SK-N-SH (cell line): ENCODE measurements around the gene C11orf86. TPM values are rescaled to one million over a fixed set of nuclear protein-coding genes. Genes with fewer than 3 reads are reported as not detected.

ENCODE experiments used
- CTCF ChIA-PET: fragments of 300-600, 350-600 bp; formaldehyde crosslinking; extraction: SDS; loops from one replicate; lab custom pipeline; 2021; lab: Yijun Ruan, JAX
- POLR2A ChIA-PET: fragments of 350-600 bp; sonication (Branson Sonifier 250); formaldehyde crosslinking; extraction: SDS; loops from one replicate; lab custom pipeline; 2020; ENCODE audit warnings: antibody characterized with exemption, inconsistent platforms; lab: Yijun Ruan, JAX
- DNase-seq: peaks from one replicate; pipeline ENCODE4 v3.0.0; 2012
- H2AFZ ChIP-seq: fragments of 200-600 bp; sonication (generic); 2 replicates; pipeline ENCODE4 v1.8.1; 2016; ENCODE audit warnings: antibody characterized with exemption, mild to moderate bottlenecking, low read depth
- H3F3A ChIP-seq: fragments of 200-600 bp; sonication (generic); replicated peaks from 2 replicates; pipeline ENCODE3; 2016; ENCODE audit warnings: antibody characterized with exemption, mild to moderate bottlenecking; ENCODE audit not compliant: insufficient read depth
- H3K27ac ChIP-seq, 2 experiments: fragments of 200-500 bp in 1 of 2; fragments of 200-600 bp in 1 of 2; sonication (Bioruptor generic) in 1 of 2; sonication (generic), shearing (Covaris generic) in 1 of 2; 2 replicates each; pipeline versions ENCODE4 v1.5.1 to v1.6.1; 2014 to 2016; ENCODE audit warnings: low read depth in 2 of 2, inconsistent platforms in 1 of 2, low read length in 1 of 2, mild to moderate bottlenecking in 1 of 2, mixed read lengths in 1 of 2
- H3K27me3 ChIP-seq: fragments of 200-600 bp; sonication (generic), shearing (Covaris generic); 2 replicates; pipeline ENCODE4 v1.6.1; 2016; ENCODE audit warnings: mixed run types; ENCODE audit not compliant: insufficient read depth
- H3K36me3 ChIP-seq, 2 experiments: fragments of 200-500 bp in 1 of 2; fragments of 200-600 bp in 1 of 2; sonication (Bioruptor generic) in 1 of 2; sonication (generic) in 1 of 2; replicated peaks in 1 of 2; 2 replicates each; pipeline versions ENCODE3 to v1.5.1; 2014 to 2016; ENCODE audit warnings: low read length in 1 of 2, mild to moderate bottlenecking in 1 of 2; ENCODE audit not compliant: insufficient read depth in 2 of 2, control insufficient read depth in 1 of 2
- H3K4me1 ChIP-seq, 2 experiments: fragments of 200-500 bp in 1 of 2; fragments of 200-600 bp in 1 of 2; sonication (Bioruptor generic) in 1 of 2; sonication (generic), shearing (Covaris generic) in 1 of 2; 2 replicates each; pipeline versions ENCODE4 v1.5.1 to v1.6.1; 2014 to 2016; ENCODE audit warnings: low read depth in 1 of 2, low read length in 1 of 2, mixed run types in 1 of 2; ENCODE audit not compliant: insufficient read depth in 2 of 2, control insufficient read depth in 1 of 2
- H3K4me2 ChIP-seq: fragments of 200-600 bp; sonication (generic), shearing (Covaris generic); 2 replicates; pipeline ENCODE4 v1.6.1; 2017; ENCODE audit warnings: mixed run types
- H3K4me3 ChIP-seq, 2 experiments: fragments of 200-500 bp in 1 of 2; fragments of 200-600 bp in 1 of 2; sonication (Bioruptor generic) in 1 of 2; sonication (generic), shearing (Covaris generic) in 1 of 2; 2 replicates each; pipeline versions ENCODE4 v1.5.1 to v1.8.1; 2014 to 2016; ENCODE audit warnings: low read depth in 2 of 2, inconsistent platforms in 1 of 2, low read length in 1 of 2, mild to moderate bottlenecking in 1 of 2, mixed read lengths in 1 of 2, moderate library complexity in 1 of 2
- H3K79me2 ChIP-seq: fragments of 200-600 bp; sonication (generic); 2 replicates; pipeline ENCODE4 v1.8.1; 2017; ENCODE audit warnings: mild to moderate bottlenecking; ENCODE audit not compliant: insufficient read depth
- H3K9ac ChIP-seq: fragments of 200-600 bp; sonication (generic); 2 replicates; pipeline ENCODE4 v1.6.1; 2017; ENCODE audit warnings: mixed run types
- H3K9me2 ChIP-seq: fragments of 200-600 bp; sonication (generic); 2 replicates; pipeline ENCODE4 v1.6.1; 2017; ENCODE audit warnings: mixed run types
- H3K9me3 ChIP-seq: fragments of 200-600 bp; sonication (generic); 2 replicates; pipeline ENCODE4 v1.6.1; 2017; ENCODE audit warnings: mixed run types, mild to moderate bottlenecking, moderate library complexity
- H4K20me1 ChIP-seq: fragments of 200-600 bp; sonication (generic); 2 replicates; pipeline ENCODE4 v1.6.1; 2017; ENCODE audit warnings: mild to moderate bottlenecking, mixed run types; ENCODE audit not compliant: insufficient read depth
- CHD2 ChIP-seq: fragments of 150-350 bp; IDR thresholded peaks from 2 replicates; pipeline ENCODE4 v1.6.1; 2018; ENCODE audit warnings: low read length; ENCODE audit not compliant: partially characterized antibody
- ELF1 ChIP-seq: IDR thresholded peaks from 2 replicates; pipeline ENCODE4 v1.4.0; 2012
- EZH2phosphoT487 ChIP-seq: fragments of 200-600 bp; sonication (generic); IDR thresholded peaks from 2 replicates; pipeline ENCODE4 v1.6.1; 2017; ENCODE audit warnings: low read depth, mixed run types, mild to moderate bottlenecking, antibody characterized with exemption, moderate library complexity, borderline replicate concordance
- FOSL2 ChIP-seq: IDR thresholded peaks from 2 replicates; pipeline ENCODE4 v1.4.0; 2012; ENCODE audit warnings: low read depth, mild to moderate bottlenecking, moderate library complexity, borderline replicate concordance
- GABPA ChIP-seq: IDR thresholded peaks from 2 replicates; pipeline ENCODE4 v1.4.0; 2012; ENCODE audit warnings: low read depth, mild to moderate bottlenecking
- JUND ChIP-seq: IDR thresholded peaks from 2 replicates; pipeline ENCODE4 v1.4.0; 2012
- MEF2A ChIP-seq: IDR thresholded peaks from 2 replicates; pipeline ENCODE4 v1.4.0; 2012; ENCODE audit warnings: low read depth, borderline replicate concordance
- MXI1 ChIP-seq: IDR thresholded peaks from 2 replicates; pipeline ENCODE4 v1.6.1; 2012; ENCODE audit warnings: mild to moderate bottlenecking, low read depth, low read length, improper control_type of control experiment
- NFIC ChIP-seq: IDR thresholded peaks from 2 replicates; pipeline ENCODE4 v1.4.0; 2012; ENCODE audit warnings: borderline replicate concordance
- NRF1 ChIP-seq: IDR thresholded peaks from 2 replicates; pipeline ENCODE4 v1.6.1; 2012; ENCODE audit warnings: low read depth, mild to moderate bottlenecking, low read length
- POLR2AphosphoS5 ChIP-seq: IDR thresholded peaks from 2 replicates; pipeline ENCODE4 v1.6.1; 2012; ENCODE audit warnings: low read depth, low read length
- RAD21 ChIP-seq: IDR thresholded peaks from 2 replicates; pipeline ENCODE4 v1.6.1; 2012; ENCODE audit warnings: mild to moderate bottlenecking, low read length
- RXRA ChIP-seq: IDR thresholded peaks from 2 replicates; pipeline ENCODE4 v1.4.0; 2012; ENCODE audit warnings: low read depth, mild to moderate bottlenecking, borderline replicate concordance
- SMC3 ChIP-seq: IDR thresholded peaks from 2 replicates; pipeline ENCODE4 v1.6.1; 2012; ENCODE audit warnings: low read depth, low read length, improper control_type of control experiment
- WGBS: methylation state at CpG from one replicate; pipeline ENCODE4 v1.1.6; 2017; ENCODE audit warnings: low lambda C conversion rate; 5-methylcytosine and 5-hydroxymethylcytosine counted together
- polyA plus RNA-seq, 3 experiments: library from polyadenylated mRNA; depleted of rRNA; stranded (reverse); fragments of >200 nt; gene quantifications; 2 replicates each; pipeline ENCODE4 v1.2.3, GENCODE V29; 2012
- TF ChIP-seq, protein P1 (sequence below): fragments of 150-350 bp; IDR thresholded peaks from 2 replicates; pipeline ENCODE4 v1.6.1; 2017; ENCODE audit warnings: antibody characterized with exemption, low read length, low read depth, borderline replicate concordance
- TF ChIP-seq, protein P2 (sequence below): IDR thresholded peaks from 2 replicates; pipeline ENCODE4 v1.4.0; 2012; ENCODE audit warnings: low read depth, borderline replicate concordance
- TF ChIP-seq, protein P3 (sequence below): IDR thresholded peaks from 2 replicates; pipeline ENCODE4 v1.6.1; 2012; ENCODE audit warnings: mild to moderate bottlenecking, low read depth, low read length, moderate library complexity

The C11orf86 gene
- polyA plus RNA-seq, 1 of the 3 experiments (the other 2 are of a cell fraction): 0.08 TPM

DNA sequence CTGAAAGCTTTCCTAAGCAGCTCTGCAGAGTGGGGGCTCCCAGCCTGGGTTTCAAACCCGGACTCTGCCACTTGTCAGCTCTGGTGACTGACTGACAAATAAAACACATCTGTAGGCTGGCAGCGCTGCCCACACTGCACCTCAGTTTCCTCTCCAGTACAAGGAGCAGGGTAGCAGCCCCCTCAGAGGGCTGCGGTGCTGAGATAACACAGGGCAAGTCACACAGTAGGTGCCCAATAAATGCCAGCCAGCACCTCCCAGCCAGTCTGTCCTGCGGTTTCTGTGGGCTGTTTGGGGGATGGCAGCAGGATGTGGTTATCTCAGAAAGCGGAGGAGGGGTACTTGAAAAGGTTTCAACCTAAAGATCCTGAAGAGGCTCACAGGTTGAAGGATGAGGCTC lies 49.3 kb downstream of the C11orf86 start:
- H3K4me3 ChIP-seq: no peak overlapping the region
- 81% methylated on average over 5 of the region's 5 CpGs for WGBS
- no peak overlapping the region for H3K4me2 ChIP-seq
- peaks cover 8 to 13% of the 10 kb centered on the region in 2 experiments; a peak in 2 of 4 replicates for H3K4me1 ChIP-seq
- no peak overlapping the region for H2AFZ ChIP-seq
- H3F3A ChIP-seq: no peaks in the 10 kb centered on the region
- H3K27ac ChIP-seq: no peak overlapping the region
- H3K9me3 ChIP-seq: no peaks in the 10 kb centered on the region
- H3K9me2 ChIP-seq: no peaks in the 10 kb centered on the region
- H3K36me3 ChIP-seq: no peaks in the 10 kb centered on the region
- POLR2A ChIA-PET: no interaction called here
- H3K9ac ChIP-seq: no peak overlapping the region
- DNase-seq: no peak
- CTCF ChIA-PET: interaction anchor here (1.3 kb wide), 1 partner anchor 29 kb away, joined by 4 read pairs; no protein-coding TSS in a partner anchor
- TF ChIP-seq RXRA (no peak), SMC3 (no peak), NFIC (no peak), ELF1 (no peak), CHD2 (no peak), NRF1 (no peak)
- TF ChIP-seq, protein P1, sequence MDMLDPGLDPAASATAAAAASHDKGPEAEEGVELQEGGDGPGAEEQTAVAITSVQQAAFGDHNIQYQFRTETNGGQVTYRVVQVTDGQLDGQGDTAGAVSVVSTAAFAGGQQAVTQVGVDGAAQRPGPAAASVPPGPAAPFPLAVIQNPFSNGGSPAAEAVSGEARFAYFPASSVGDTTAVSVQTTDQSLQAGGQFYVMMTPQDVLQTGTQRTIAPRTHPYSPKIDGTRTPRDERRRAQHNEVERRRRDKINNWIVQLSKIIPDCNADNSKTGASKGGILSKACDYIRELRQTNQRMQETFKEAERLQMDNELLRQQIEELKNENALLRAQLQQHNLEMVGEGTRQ: no peak
- TF ChIP-seq, protein P2, sequence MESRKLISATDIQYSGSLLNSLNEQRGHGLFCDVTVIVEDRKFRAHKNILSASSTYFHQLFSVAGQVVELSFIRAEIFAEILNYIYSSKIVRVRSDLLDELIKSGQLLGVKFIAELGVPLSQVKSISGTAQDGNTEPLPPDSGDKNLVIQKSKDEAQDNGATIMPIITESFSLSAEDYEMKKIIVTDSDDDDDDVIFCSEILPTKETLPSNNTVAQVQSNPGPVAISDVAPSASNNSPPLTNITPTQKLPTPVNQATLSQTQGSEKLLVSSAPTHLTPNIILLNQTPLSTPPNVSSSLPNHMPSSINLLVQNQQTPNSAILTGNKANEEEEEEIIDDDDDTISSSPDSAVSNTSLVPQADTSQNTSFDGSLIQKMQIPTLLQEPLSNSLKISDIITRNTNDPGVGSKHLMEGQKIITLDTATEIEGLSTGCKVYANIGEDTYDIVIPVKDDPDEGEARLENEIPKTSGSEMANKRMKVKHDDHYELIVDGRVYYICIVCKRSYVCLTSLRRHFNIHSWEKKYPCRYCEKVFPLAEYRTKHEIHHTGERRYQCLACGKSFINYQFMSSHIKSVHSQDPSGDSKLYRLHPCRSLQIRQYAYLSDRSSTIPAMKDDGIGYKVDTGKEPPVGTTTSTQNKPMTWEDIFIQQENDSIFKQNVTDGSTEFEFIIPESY: no peak
- no peaks in the 10 kb centered on the region for H3K27me3 ChIP-seq
- H4K20me1 ChIP-seq: no peaks in the 10 kb centered on the region
- no peaks in the 10 kb centered on the region for H3K79me2 ChIP-seq

DNA sequence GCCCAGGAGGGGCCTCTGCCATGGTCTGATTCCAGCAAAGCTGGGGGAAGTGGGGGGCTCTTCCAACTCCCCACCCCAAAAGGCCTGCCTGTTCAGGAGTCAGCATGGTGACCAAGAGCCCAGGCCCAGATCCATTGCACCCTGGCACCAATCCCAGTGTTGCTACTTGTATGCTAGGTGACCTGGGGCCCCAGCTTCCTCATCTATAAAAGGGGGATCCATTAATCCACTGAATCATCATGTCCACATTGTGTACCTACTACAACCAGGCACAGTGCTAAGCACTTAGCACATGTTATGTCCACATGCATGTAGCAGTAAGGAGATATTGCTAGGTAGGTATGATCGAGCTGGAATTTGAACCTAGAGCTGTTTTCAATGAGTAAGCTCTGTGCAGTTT lies 49.9 kb downstream of the C11orf86 start:
- H3K36me3 ChIP-seq: no peaks in the 10 kb centered on the region
- H3K27ac ChIP-seq: no peak overlapping the region
- H3K27me3 ChIP-seq: no peaks in the 10 kb centered on the region
- ChIA-PET CTCF (interaction anchor here (0.9 to 1.3 kb wide), 2 partner anchors 29 to 432 kb away, joined by 3 to 4 read pairs; partner anchors contain the start of gene CCDC87), POLR2A (no interaction called here)
- no peaks in the 10 kb centered on the region for H3K79me2 ChIP-seq
- DNase-seq: no peak
- H3F3A ChIP-seq: peaks cover 5% of the 10 kb centered on the region
- peaks cover 8 to 13% of the 10 kb centered on the region in 2 experiments; a peak in 2 of 4 replicates for H3K4me1 ChIP-seq
- no peaks in the 10 kb centered on the region for H3K9me3 ChIP-seq
- no peak overlapping the region for H3K4me3 ChIP-seq
- H3K9ac ChIP-seq: no peak overlapping the region
- H3K4me2 ChIP-seq: no peak overlapping the region
- no peaks in the 10 kb centered on the region for H4K20me1 ChIP-seq
- no peaks in the 10 kb centered on the region for H3K9me2 ChIP-seq
- 92% methylated on average over 1 of the region's 1 CpG for WGBS
- no peak overlapping the region for H2AFZ ChIP-seq
- no peak for TF ChIP-seq POLR2AphosphoS5
- TF ChIP-seq GABPA: no peak
- no peak for TF ChIP-seq JUND
- no peak for TF ChIP-seq MXI1
- no peak for TF ChIP-seq FOSL2
- TF ChIP-seq, protein P1: no peak
- TF ChIP-seq, protein P3, sequence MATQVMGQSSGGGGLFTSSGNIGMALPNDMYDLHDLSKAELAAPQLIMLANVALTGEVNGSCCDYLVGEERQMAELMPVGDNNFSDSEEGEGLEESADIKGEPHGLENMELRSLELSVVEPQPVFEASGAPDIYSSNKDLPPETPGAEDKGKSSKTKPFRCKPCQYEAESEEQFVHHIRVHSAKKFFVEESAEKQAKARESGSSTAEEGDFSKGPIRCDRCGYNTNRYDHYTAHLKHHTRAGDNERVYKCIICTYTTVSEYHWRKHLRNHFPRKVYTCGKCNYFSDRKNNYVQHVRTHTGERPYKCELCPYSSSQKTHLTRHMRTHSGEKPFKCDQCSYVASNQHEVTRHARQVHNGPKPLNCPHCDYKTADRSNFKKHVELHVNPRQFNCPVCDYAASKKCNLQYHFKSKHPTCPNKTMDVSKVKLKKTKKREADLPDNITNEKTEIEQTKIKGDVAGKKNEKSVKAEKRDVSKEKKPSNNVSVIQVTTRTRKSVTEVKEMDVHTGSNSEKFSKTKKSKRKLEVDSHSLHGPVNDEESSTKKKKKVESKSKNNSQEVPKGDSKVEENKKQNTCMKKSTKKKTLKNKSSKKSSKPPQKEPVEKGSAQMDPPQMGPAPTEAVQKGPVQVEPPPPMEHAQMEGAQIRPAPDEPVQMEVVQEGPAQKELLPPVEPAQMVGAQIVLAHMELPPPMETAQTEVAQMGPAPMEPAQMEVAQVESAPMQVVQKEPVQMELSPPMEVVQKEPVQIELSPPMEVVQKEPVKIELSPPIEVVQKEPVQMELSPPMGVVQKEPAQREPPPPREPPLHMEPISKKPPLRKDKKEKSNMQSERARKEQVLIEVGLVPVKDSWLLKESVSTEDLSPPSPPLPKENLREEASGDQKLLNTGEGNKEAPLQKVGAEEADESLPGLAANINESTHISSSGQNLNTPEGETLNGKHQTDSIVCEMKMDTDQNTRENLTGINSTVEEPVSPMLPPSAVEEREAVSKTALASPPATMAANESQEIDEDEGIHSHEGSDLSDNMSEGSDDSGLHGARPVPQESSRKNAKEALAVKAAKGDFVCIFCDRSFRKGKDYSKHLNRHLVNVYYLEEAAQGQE: no peak
- TF ChIP-seq EZH2phosphoT487: no peak
- TF ChIP-seq RXRA: no peak
- no peak for TF ChIP-seq ELF1
- no peak for TF ChIP-seq CHD2
- no peak for TF ChIP-seq MEF2A
- TF ChIP-seq, protein P2: no peak
- TF ChIP-seq RAD21: no peak
